ENCODE results near the gene DDB1.

Gene DDB1

GRCh38 chr11:61334434-61335354 is 1.8 kb upstream of the DDB1 start:
- no peak for DNase-seq

GRCh38 chr11:61333550-61334433 is 887 bp upstream of the DDB1 start:
- DNase-seq = no peak

GRCh38 chr11:61332281-61332796 is 566 bp downstream of the DDB1 start:
- DNase-seq = no peak

- no peak for DNase-seq
Observed at GRCh38 chr11:61331651-61332050, 1.3 kb downstream of the DDB1 start.

DNA sequence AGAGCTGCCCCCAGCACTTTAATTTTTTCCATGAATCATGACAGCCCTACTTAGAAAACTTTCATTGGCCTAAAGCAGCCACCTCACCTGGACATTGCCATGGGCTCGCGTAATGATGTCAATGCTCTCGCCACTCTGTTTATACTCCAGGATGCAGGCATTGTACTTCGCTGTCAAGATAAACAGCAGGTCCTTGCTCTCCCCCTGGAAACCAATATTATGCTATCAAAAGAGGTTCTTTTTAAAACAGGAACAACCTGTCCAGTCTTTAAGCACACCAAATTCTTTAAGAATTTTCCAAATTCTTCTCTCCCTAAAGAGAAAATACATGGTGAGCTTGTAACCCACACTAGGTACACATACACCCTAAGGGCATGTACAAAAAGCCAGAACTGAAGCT is 3.0 kb downstream of the DDB1 start:
- no peak for DNase-seq

GRCh38 chr11:61328351-61328750 is 4.6 kb downstream of the DDB1 start:
- DNase-seq = no peak

GRCh38 chr11:61327669-61328071 is 5.2 kb downstream of the DDB1 start:
- no peak for DNase-seq

DNA sequence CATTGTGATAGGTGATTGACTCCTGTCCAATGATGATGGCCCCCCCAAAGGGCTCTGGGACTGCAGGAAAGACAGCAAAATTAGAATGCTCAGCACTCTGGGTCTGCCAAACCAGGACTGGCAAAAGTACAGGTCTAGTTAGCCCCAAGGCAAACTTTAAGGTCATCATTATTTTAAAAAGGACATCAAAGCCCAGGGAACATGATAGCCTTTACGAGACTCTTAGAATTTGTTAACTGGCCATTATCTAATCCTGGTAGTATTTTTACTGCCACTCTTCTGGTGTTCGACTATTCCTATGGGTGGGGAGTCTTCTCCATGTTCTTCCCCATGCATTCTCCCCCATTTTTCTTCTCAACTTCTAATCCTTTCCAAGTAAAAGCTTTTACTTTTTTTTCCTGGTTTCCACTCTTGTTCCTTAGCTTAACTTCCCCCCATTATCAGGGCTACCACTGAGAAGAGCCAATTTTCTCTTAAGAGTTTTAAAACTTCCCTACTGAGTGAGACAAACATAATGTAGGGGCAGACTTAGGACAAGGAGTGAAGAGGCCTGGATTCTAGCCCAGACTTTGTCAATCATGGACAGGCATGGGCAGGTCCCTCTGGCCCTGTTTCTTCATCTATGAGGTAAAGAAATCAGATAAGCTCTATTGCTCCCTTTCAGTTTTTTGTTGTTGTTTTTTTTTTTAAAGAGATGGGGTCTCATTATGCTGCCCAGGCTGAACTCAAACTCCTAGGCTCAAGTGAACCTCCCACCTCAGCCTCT is 7.1 kb downstream of the DDB1 start:
- DNase-seq = no peak

DNA sequence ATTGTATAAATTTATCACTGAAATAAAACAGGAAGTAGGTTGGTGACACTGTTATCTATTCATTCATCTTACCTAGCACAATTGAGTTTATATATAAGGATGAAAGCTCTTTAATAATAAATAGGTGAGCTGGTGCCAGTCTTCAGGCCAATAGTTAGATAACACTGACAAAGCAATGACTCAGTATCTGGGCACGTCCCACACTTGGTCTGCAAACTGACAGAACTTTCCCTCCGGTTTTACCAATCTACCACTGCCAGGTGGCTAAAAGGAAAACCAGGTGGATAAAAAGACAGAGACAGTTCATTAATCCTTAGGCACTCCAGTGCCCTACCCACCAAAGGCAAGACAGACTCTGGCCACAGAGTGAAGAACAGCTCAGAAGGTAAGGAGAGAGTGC is 17.6 kb downstream of the DDB1 start:
- DNase-seq = no peak

GRCh38 chr11:61310749-61311148 is 22.2 kb downstream of the DDB1 start:
- no peak for DNase-seq

DNA sequence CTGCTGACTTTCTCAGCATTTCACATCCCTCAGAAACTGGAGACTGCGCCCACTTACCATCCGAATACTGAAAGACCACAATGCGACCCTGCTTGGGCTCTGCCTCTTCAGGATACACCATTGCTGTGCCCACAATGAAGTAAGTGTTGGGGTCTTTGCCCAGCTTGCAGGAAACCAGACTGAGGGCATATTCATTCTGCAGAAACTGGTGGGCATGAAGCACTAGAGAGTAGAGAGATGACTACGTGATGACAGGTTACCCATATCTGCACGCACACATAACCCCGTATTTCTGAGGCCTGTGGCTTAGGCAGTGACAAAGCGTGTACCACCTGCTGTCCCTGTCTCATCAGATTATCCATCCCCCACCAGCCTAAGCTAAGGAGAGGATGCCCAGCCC is 23.2 kb downstream of the DDB1 start:
- DNase-seq = no peak

DNA sequence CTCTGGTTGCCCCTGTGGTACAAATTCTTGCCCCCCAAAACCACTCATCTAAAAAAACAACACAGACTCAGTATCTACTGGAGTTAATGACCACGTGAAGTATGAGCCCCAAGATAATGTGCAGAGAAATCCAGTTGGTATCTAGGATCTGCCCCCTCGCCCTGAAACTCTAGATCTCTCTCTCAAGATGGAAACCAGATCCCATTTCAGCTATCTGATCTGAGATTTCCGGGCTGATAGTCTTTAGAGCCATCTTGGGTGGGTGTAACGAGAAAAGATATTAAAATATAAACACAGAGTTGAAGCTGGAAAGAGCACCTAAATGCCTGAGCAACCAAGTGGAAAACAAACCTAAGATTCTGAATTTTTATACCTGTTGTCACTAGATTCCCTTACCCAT is 23.8 kb downstream of the DDB1 start:
- no peak for DNase-seq

DNA sequence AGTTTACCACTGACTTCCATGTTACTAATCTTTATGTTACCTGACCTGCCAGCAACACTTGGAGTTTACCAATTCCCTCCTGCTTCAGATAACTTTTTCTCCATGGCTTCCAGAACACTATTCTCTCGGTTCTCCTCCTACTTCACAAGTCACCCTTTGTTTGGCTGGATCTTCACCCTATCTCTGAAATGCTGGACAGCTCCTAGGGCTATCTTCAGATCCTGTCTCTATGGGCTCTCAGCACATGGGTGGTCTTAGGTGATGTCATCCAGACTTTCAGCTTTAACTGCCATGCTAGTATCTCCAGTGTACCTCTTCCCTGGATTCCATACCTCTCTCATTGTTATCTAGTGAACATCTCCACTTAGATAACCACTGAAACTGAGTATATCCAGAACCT is 25.6 kb downstream of the DDB1 start:
- no peak for DNase-seq

DNA sequence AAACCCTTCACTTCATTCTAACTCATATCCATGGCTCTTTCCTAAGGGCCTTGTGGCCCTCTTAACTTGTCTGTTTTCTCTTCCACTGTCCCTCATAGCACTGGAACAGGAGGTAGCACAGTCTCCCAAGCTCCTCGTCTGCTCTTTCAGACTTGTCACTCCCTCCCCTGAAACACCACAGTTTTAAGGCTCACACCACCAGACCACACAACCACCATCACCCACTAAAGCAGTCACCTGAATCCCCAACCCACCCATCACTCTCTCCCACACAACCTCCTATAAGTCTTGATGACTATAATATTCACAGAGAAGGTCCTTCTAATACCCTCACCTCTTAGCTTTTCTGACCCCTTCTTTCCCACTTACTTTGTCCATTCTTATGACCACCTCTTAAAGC is 26.7 kb downstream of the DDB1 start:
- no peak for DNase-seq

- no peak for DNase-seq
Observed at GRCh38 chr11:61305417-61305816, 27.5 kb downstream of the DDB1 start.

GRCh38 chr11:61303725-61304124 is 29.2 kb downstream of the DDB1 start:
- DNase-seq = no peak

DNA sequence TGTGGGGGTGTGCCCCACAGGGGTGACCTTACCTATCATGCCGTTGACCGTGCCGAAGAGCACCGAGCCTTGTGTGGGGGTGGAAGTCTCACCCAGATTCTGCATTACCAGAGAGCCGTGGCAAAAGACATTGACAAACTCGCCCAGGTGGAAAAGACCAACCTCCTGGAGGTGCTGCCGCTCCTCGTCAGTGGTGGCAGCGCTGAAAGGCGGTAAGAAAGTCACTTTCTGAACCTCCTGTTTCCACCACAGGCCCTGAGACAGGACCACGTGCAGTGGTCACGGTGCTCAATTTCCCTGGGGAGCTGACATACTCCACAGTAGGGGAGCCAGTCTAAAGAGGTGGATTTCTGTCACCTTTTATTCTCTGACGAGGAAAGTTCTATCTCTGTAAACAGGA is 30.4 kb downstream of the DDB1 start:
- no peak for DNase-seq

DNA sequence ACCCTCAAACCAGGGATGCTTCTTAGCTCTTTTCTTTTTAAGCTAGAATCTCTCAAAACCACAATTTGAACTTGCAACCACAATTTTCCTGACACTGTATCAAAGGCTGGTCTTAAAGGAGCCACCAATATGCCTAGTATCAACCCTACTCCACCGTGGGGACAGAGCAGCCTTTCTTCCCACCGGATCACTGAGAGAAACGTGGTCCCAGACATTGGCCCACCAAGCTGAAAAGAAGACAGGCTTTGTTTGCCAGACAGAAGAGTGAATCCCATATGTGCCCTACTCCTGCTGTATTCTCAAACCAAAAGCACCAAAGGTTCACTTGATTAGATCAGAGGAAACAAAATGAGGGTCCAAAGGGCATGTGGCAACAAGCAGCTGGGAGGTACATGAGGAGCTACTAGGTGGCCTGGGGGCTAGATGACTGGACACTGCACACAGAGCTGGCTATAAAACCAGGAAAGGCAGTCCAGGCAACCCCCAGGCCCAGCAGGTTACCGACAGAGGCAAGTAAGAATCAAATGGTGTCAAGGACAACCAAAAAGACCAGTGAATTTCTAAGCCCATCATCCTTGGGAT is 34.2 kb downstream of the DDB1 start:
- DNase-seq = no peak

GRCh38 chr11:61297746-61298145 is 35.2 kb downstream of the DDB1 start:
- no peak for DNase-seq

DNA sequence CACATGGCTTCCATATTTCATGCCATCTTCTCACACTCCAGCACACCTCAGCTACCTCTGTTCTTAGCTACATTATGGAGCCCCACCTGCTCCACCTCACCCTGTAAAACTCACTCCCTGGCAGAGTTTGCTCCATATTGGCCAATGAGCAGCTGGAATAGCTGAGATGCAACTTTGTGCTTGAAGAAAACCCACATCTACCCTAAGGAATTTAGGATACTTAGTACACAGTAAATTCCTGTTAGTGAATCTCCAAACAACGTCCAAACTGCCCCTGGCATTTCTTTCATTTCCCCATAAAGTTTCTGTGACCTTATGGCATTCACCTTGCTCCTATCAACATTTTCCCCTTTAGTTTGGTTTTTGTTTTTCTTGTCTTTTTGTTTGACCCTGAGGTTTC is 35.6 kb downstream of the DDB1 start:
- no peak for DNase-seq

GRCh38 chr11:61295596-61295926 is 37.3 kb downstream of the DDB1 start:
- DNase-seq = no peak

GRCh38 chr11:61294717-61295595 is 37.9 kb downstream of the DDB1 start, which contains the start of gene VWCE:
TSS of gene VWCE (minus strand) at chr11:61295316. CDS start at chr11:61295037, 279 bp downstream.
- peak; percentile 31 for DNase-seq
